ENCODE results near the gene CPTP. TPM values are rescaled to one million over a fixed set of nuclear protein-coding genes. Genes with fewer than 3 reads are reported as not detected.
"Not testable (repeated sequence)": the region's sequence is repeated elsewhere in the genome, so short reads cannot be mapped to it uniquely, and the experiment has no call there.

Gene CPTP
- polyA plus RNA-seq, 1 donor: 17.7 TPM

- WGBS (ENCODE audit: insufficient coverage, low lambda C conversion rate): no CpG with 5 or more reads among the region's 49 CpGs
- H3K4me1 ChIP-seq (ENCODE audit: control insufficient read depth, insufficient read depth, low read length): peaks cover 8% of the 10 kb centered on the region
- no peaks in the 10 kb centered on the region for H3K27me3 ChIP-seq (ENCODE audit: control insufficient read depth, insufficient read depth, low read length)
- no peak for DNase-seq
- H3K27ac ChIP-seq (ENCODE audit: low read length): no peak overlapping the region
- H3K9me3 ChIP-seq (ENCODE audit: control insufficient read depth, low read depth, low read length): peaks cover 4% of the 10 kb centered on the region
- peaks cover 61% of the 10 kb centered on the region for H3K36me3 ChIP-seq (ENCODE audit: control insufficient read depth, insufficient read depth, low read length)
- no peak overlapping the region for H3K4me3 ChIP-seq (ENCODE audit: low read length)
Measured at GRCh38 chr1:1312450-1313314, 11.9 kb upstream of the CPTP start.

GRCh38 chr1:1313500-1314236 is 10.9 kb upstream of the CPTP start:
- no peak for DNase-seq
- no CpG with 5 or more reads among the region's 37 CpGs for WGBS (ENCODE audit: insufficient coverage, low lambda C conversion rate)
- Histone ChIP-seq H3K4me1 (ENCODE audit: control insufficient read depth, insufficient read depth, low read length) (peaks cover 8% of the 10 kb centered on the region), H3K27ac (ENCODE audit: low read length) (no peak overlapping the region), H3K9me3 (ENCODE audit: control insufficient read depth, low read depth, low read length) (peaks cover 4% of the 10 kb centered on the region), H3K36me3 (ENCODE audit: control insufficient read depth, insufficient read depth, low read length) (peaks cover 64% of the 10 kb centered on the region), H3K4me3 (ENCODE audit: low read length) (no peak overlapping the region), H3K27me3 (ENCODE audit: control insufficient read depth, insufficient read depth, low read length) (no peaks in the 10 kb centered on the region)

- peaks cover 70% of the 10 kb centered on the region for H3K36me3 ChIP-seq (ENCODE audit: control insufficient read depth, insufficient read depth, low read length)
- H3K27me3 ChIP-seq (ENCODE audit: control insufficient read depth, insufficient read depth, low read length): no peaks in the 10 kb centered on the region
- H3K27ac ChIP-seq (ENCODE audit: low read length): no peak overlapping the region
- DNase-seq: no peak
- H3K9me3 ChIP-seq (ENCODE audit: control insufficient read depth, low read depth, low read length): peaks cover 4% of the 10 kb centered on the region
- H3K4me3 ChIP-seq (ENCODE audit: low read length): no peak overlapping the region
- WGBS (ENCODE audit: insufficient coverage, low lambda C conversion rate): no CpG with 5 or more reads among the region's 15 CpGs
- H3K4me1 ChIP-seq (ENCODE audit: control insufficient read depth, insufficient read depth, low read length): peaks cover 8% of the 10 kb centered on the region
Measured at GRCh38 chr1:1314237-1314586, 10.4 kb upstream of the CPTP start.

- peaks cover 76% of the 10 kb centered on the region for H3K36me3 ChIP-seq (ENCODE audit: control insufficient read depth, insufficient read depth, low read length)
- no peaks in the 10 kb centered on the region for H3K27me3 ChIP-seq (ENCODE audit: control insufficient read depth, insufficient read depth, low read length)
- no peaks in the 10 kb centered on the region for H3K9me3 ChIP-seq (ENCODE audit: control insufficient read depth, low read depth, low read length)
- peaks cover 6% of the 10 kb centered on the region for H3K4me1 ChIP-seq (ENCODE audit: control insufficient read depth, insufficient read depth, low read length)
- no CpG with 5 or more reads among the region's 23 CpGs for WGBS (ENCODE audit: insufficient coverage, low lambda C conversion rate)
- no peak overlapping the region for H3K27ac ChIP-seq (ENCODE audit: low read length)
- H3K4me3 ChIP-seq (ENCODE audit: low read length): no peak overlapping the region
- DNase-seq: no peak
Measured at GRCh38 chr1:1314678-1315335, 9.8 kb upstream of the CPTP start.

- no peak overlapping the region for H3K4me3 ChIP-seq (ENCODE audit: low read length)
- H3K27ac ChIP-seq (ENCODE audit: low read length): no peak overlapping the region
- H3K4me1 ChIP-seq (ENCODE audit: control insufficient read depth, insufficient read depth, low read length): no peaks in the 10 kb centered on the region
- H3K36me3 ChIP-seq (ENCODE audit: control insufficient read depth, insufficient read depth, low read length): peaks cover 76% of the 10 kb centered on the region
- no peaks in the 10 kb centered on the region for H3K9me3 ChIP-seq (ENCODE audit: control insufficient read depth, low read depth, low read length)
- WGBS (ENCODE audit: insufficient coverage, low lambda C conversion rate): 28% methylated on average over 4 of the region's 26 CpGs
- no peak for DNase-seq
- H3K27me3 ChIP-seq (ENCODE audit: control insufficient read depth, insufficient read depth, low read length): no peaks in the 10 kb centered on the region
Measured at GRCh38 chr1:1315435-1315954, 9.1 kb upstream of the CPTP start.

DNA sequence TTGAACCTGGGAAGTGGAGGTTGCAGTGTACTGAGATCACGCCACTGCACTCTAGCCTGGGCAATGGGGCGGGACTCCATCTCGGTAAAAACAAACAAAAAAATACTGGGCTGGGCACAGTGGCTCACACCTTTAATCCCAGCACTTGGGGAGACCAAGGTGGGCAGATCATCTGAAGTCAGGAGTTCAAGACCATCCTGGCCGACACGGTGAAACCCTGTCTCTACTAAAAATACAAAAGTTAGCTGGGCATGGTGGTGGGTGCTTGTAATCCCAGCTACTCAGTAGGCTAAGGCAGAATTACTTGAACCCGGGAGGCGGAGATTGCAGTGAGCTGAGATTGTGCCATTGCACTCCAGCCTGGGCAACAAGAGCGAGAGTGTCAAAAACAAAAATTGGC is 8.4 kb upstream of the CPTP start:
- H3K27ac ChIP-seq (ENCODE audit: low read length); DNase-seq; H3K9me3 ChIP-seq (ENCODE audit: control insufficient read depth, low read depth, low read length); H3K4me1 ChIP-seq (ENCODE audit: control insufficient read depth, insufficient read depth, low read length); H3K4me3 ChIP-seq (ENCODE audit: low read length); H3K27me3 ChIP-seq (ENCODE audit: control insufficient read depth, insufficient read depth, low read length): not testable (repeated sequence)
- WGBS (ENCODE audit: insufficient coverage, low lambda C conversion rate): no CpG with 5 or more reads among the region's 8 CpGs
- peaks cover 76% of the 10 kb centered on the region for H3K36me3 ChIP-seq (ENCODE audit: control insufficient read depth, insufficient read depth, low read length)

GRCh38 chr1:1317420-1317819 is 7.2 kb upstream of the CPTP start:
- Histone ChIP-seq H3K36me3 (ENCODE audit: control insufficient read depth, insufficient read depth, low read length) (peaks cover 73% of the 10 kb centered on the region), H3K27me3 (ENCODE audit: control insufficient read depth, insufficient read depth, low read length) (no peaks in the 10 kb centered on the region), H3K27ac (ENCODE audit: low read length) (no peak overlapping the region), H3K4me3 (ENCODE audit: low read length) (no peak overlapping the region), H3K9me3 (ENCODE audit: control insufficient read depth, low read depth, low read length) (no peaks in the 10 kb centered on the region), H3K4me1 (ENCODE audit: control insufficient read depth, insufficient read depth, low read length) (no peaks in the 10 kb centered on the region)
- no CpG with 5 or more reads among the region's 6 CpGs for WGBS (ENCODE audit: insufficient coverage, low lambda C conversion rate)
- DNase-seq: no peak

DNA sequence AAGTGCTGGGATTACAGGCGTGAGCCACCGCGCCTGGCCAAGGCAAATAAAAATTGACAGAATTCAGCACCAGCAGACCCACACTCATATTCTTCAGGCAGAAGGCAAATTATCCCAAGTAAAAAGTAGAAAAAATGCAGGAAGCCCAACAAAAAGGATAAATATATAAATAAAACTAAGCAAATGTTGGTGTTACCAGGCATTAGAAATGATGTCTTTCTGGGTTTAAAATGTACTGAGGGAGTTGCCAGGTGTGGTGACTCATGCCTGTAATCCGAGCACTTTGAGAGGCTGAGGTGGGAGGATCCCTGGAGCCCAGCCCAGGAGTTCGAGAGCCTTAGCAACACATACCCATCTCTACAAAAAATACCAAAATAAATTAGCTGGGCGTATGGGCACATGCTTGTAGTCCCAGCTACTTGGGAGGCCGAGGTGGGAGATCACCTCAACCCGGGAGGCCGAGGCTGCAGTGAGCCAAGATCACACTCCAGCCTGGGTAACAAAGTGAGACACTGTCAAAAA is 6.4 kb upstream of the CPTP start:
- no CpG with 5 or more reads among the region's 9 CpGs for WGBS (ENCODE audit: insufficient coverage, low lambda C conversion rate)
- Histone ChIP-seq H3K4me1 (ENCODE audit: control insufficient read depth, insufficient read depth, low read length) (peaks cover 3% of the 10 kb centered on the region), H3K36me3 (ENCODE audit: control insufficient read depth, insufficient read depth, low read length) (peaks cover 65% of the 10 kb centered on the region), H3K9me3 (ENCODE audit: control insufficient read depth, low read depth, low read length) (no peaks in the 10 kb centered on the region), H3K4me3 (ENCODE audit: low read length) (no peak overlapping the region), H3K27me3 (ENCODE audit: control insufficient read depth, insufficient read depth, low read length) (no peaks in the 10 kb centered on the region), H3K27ac (ENCODE audit: low read length) (no peak overlapping the region)
- DNase-seq: no peak

- WGBS (ENCODE audit: insufficient coverage, low lambda C conversion rate): 100% methylated on average over 1 of the region's 36 CpGs
- no peak overlapping the region for H3K27ac ChIP-seq (ENCODE audit: low read length)
Measured at GRCh38 chr1:1318777-1319645, 5.6 kb upstream of the CPTP start.

More at GRCh38 chr1:1318777-1319645, 5.6 kb upstream of the CPTP start:
- DNase-seq: no peak
- Histone ChIP-seq H3K27me3 (ENCODE audit: control insufficient read depth, insufficient read depth, low read length) (no peaks in the 10 kb centered on the region), H3K36me3 (ENCODE audit: control insufficient read depth, insufficient read depth, low read length) (peaks cover 57% of the 10 kb centered on the region), H3K4me3 (ENCODE audit: low read length) (no peak overlapping the region), H3K9me3 (ENCODE audit: control insufficient read depth, low read depth, low read length) (no peaks in the 10 kb centered on the region), H3K4me1 (ENCODE audit: control insufficient read depth, insufficient read depth, low read length) (peaks cover 3% of the 10 kb centered on the region)
